ENCODE measurements around the gene PADI4. TPM values are rescaled to one million over a fixed set of nuclear protein-coding genes. Genes with fewer than 3 reads are reported as not detected.
"Not testable (repeated sequence)": the region's sequence is repeated elsewhere in the genome, so short reads cannot be mapped to it uniquely, and the experiment has no call there.

PADI4 gene
- total RNA-seq, 1 donor from 2014 or later, result 1.0 TPM

- H3K4me3 ChIP-seq (ENCODE audit: low read length in 3 of 3), result no peak overlapping the region
- peaks cover 28 to 46% (median 41%) of the 10 kb centered on the region in 3 donors for H3K27me3 ChIP-seq (ENCODE audit: control insufficient read depth in 3 of 3, insufficient read depth in 3 of 3, low read length in 3 of 3)
- H3K9me3 ChIP-seq (ENCODE audit: control insufficient read depth in 3 of 3, low read length in 3 of 3), result no peaks in the 10 kb centered on the region
- H3K4me1 ChIP-seq (ENCODE audit: control insufficient read depth in 3 of 3, insufficient read depth in 3 of 3, low read length in 3 of 3), result no peaks in the 10 kb centered on the region
- no peak overlapping the region for H3K9ac ChIP-seq (ENCODE audit: low read depth in 1 of 3, low read length in 3 of 3)
- no peaks in the 10 kb centered on the region for H3K36me3 ChIP-seq (ENCODE audit: control insufficient read depth in 3 of 3, insufficient read depth in 3 of 3, low read length in 3 of 3)
- H3K27ac ChIP-seq (ENCODE audit: low read depth, low read length), result no peak overlapping the region
Observed at GRCh38 chr1:17309426-17310067, 1.6 kb downstream of the PADI4 start.

DNA sequence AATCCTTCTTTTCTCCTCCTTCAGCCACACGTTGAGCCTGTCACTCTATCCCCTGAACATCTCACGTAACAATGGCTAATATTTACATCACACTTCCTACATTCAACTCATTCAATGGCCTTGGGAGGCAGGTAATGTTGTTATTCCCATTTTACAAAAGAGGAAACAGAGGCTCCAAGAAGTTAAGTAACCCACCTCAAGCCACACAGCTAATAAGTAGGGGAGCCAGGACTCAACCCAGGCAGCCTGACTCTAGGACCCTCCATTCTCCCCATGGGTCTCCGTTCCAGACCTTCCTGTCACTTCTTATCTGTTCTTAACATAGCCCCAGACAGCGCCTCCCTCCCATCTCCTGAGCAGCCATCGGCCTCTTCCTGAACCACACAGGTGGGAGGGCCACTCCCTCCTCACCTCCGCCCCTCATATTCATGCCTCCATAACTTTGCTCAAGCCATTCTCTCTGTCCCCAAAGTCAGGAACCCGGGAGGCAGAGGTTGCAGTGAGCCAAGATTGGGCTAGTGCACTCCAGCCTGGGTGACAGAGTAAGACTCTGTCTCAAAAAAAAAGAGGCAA is 2.2 kb downstream of the PADI4 start:
- Histone ChIP-seq H3K36me3 (ENCODE audit: control insufficient read depth in 3 of 3, insufficient read depth in 3 of 3, low read length in 3 of 3) (no peaks in the 10 kb centered on the region), H3K9ac (ENCODE audit: low read depth in 1 of 3, low read length in 3 of 3) (no peak overlapping the region), H3K27me3 (ENCODE audit: control insufficient read depth in 3 of 3, insufficient read depth in 3 of 3, low read length in 3 of 3) (peaks cover 33 to 52% (median 47%) of the 10 kb centered on the region in 3 donors), H3K27ac (ENCODE audit: low read depth, low read length) (no peak overlapping the region), H3K4me3 (ENCODE audit: low read length in 3 of 3) (no peak overlapping the region), H3K4me1 (ENCODE audit: control insufficient read depth in 3 of 3, insufficient read depth in 3 of 3, low read length in 3 of 3) (no peaks in the 10 kb centered on the region), H3K9me3 (ENCODE audit: control insufficient read depth in 3 of 3, low read length in 3 of 3) (no peaks in the 10 kb centered on the region)

- H3K27me3 ChIP-seq (ENCODE audit: control insufficient read depth in 3 of 3, insufficient read depth in 3 of 3, low read length in 3 of 3), result peaks cover 26 to 38% (median 37%) of the 10 kb centered on the region in 3 donors
- H3K9ac ChIP-seq (ENCODE audit: low read depth in 1 of 3, low read length in 3 of 3), result no peak overlapping the region
- H3K27ac ChIP-seq (ENCODE audit: low read depth, low read length), result no peak overlapping the region
- no peak overlapping the region for H3K4me3 ChIP-seq (ENCODE audit: low read length in 3 of 3)
- no peaks in the 10 kb centered on the region for H3K4me1 ChIP-seq (ENCODE audit: control insufficient read depth in 3 of 3, insufficient read depth in 3 of 3, low read length in 3 of 3)
- no peaks in the 10 kb centered on the region for H3K36me3 ChIP-seq (ENCODE audit: control insufficient read depth in 3 of 3, insufficient read depth in 3 of 3, low read length in 3 of 3)
- no peaks in the 10 kb centered on the region for H3K9me3 ChIP-seq (ENCODE audit: control insufficient read depth in 3 of 3, low read length in 3 of 3)
Observed at GRCh38 chr1:17313530-17314309, 5.7 kb downstream of the PADI4 start.

- no peaks in the 10 kb centered on the region for H3K4me1 ChIP-seq (ENCODE audit: control insufficient read depth in 3 of 3, insufficient read depth in 3 of 3, low read length in 3 of 3)
- H3K4me3 ChIP-seq (ENCODE audit: low read length in 3 of 3), result no peak overlapping the region
- H3K27ac ChIP-seq (ENCODE audit: low read depth, low read length), result no peak overlapping the region
- peaks cover 21 to 34% (median 33%) of the 10 kb centered on the region in 3 donors for H3K27me3 ChIP-seq (ENCODE audit: control insufficient read depth in 3 of 3, insufficient read depth in 3 of 3, low read length in 3 of 3)
- no peak overlapping the region for H3K9ac ChIP-seq (ENCODE audit: low read depth in 1 of 3, low read length in 3 of 3)
- H3K9me3 ChIP-seq (ENCODE audit: control insufficient read depth in 3 of 3, low read length in 3 of 3), result no peaks in the 10 kb centered on the region
- H3K36me3 ChIP-seq (ENCODE audit: control insufficient read depth in 3 of 3, insufficient read depth in 3 of 3, low read length in 3 of 3), result no peaks in the 10 kb centered on the region
Observed at GRCh38 chr1:17314491-17314971, 6.5 kb downstream of the PADI4 start.

DNA sequence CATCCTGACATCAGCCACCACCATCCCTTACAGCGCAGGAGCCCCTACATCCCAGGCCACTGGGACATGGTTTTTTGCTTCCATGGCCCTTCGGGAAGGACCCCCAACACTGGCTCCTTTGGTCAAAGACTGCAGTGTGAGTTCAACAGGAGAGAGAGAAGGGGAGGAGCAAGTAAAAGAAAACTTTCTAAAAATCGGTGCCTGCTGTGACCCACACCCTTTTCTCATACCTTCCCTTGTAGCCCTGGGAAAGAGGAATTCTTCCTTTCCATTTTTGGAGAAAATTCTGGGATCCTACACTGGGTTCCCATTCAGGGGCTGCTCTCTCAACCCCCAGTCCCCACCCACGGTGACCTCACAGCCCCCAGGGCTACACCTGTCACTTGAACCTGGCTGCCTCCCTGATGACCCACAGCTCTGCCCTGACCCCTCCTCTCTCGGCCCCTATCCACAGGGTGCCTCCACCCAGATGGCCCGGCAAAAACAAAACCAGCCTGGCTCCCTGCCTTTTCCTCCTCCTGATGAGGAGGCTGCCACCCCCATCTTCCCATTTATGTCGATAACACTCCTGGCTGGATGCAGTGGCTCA is 7.6 kb downstream of the PADI4 start:
- Histone ChIP-seq H3K4me1 (ENCODE audit: control insufficient read depth in 3 of 3, insufficient read depth in 3 of 3, low read length in 3 of 3) (no peaks in the 10 kb centered on the region), H3K27me3 (ENCODE audit: control insufficient read depth in 3 of 3, insufficient read depth in 3 of 3, low read length in 3 of 3) (peaks cover 11 to 24% (median 24%) of the 10 kb centered on the region in 3 donors), H3K9ac (ENCODE audit: low read depth in 1 of 3, low read length in 3 of 3) (no peak overlapping the region), H3K4me3 (ENCODE audit: low read length in 3 of 3) (no peak overlapping the region), H3K36me3 (ENCODE audit: control insufficient read depth in 3 of 3, insufficient read depth in 3 of 3, low read length in 3 of 3) (no peaks in the 10 kb centered on the region), H3K27ac (ENCODE audit: low read depth, low read length) (no peak overlapping the region), H3K9me3 (ENCODE audit: control insufficient read depth in 3 of 3, low read length in 3 of 3) (peaks cover 0 to 2% (median 0%) of the 10 kb centered on the region in 3 donors)

DNA sequence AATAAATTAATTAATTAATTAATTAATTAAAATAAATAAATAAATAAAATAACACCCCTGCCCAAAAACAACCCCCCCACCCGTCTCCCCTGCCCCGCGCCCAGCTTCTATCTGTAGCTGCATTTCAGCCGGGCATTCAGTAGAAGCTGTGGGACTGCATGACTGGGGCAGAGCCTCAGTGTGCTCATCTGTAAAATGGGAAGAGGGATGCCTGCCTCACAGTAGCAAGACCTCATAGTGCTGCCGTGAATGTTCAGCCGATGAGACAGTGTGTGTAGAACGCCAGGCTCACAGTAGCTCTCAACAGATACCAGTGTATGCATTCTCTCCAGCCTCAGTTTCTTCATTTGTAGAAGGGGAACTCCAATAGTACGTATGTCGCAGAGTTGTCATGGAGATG is 8.7 kb downstream of the PADI4 start:
- peaks cover 11 to 24% (median 23%) of the 10 kb centered on the region in 3 donors for H3K27me3 ChIP-seq (ENCODE audit: control insufficient read depth in 3 of 3, insufficient read depth in 3 of 3, low read length in 3 of 3)
- peaks cover 0 to 2% (median 0%) of the 10 kb centered on the region in 3 donors for H3K9me3 ChIP-seq (ENCODE audit: control insufficient read depth in 3 of 3, low read length in 3 of 3)
- no peak overlapping the region for H3K9ac ChIP-seq (ENCODE audit: low read depth in 1 of 3, low read length in 3 of 3)
- no peaks in the 10 kb centered on the region for H3K36me3 ChIP-seq (ENCODE audit: control insufficient read depth in 3 of 3, insufficient read depth in 3 of 3, low read length in 3 of 3)
- H3K4me3 ChIP-seq (ENCODE audit: low read length in 3 of 3), result no peak overlapping the region
- no peak overlapping the region for H3K27ac ChIP-seq (ENCODE audit: low read depth, low read length)
- no peaks in the 10 kb centered on the region for H3K4me1 ChIP-seq (ENCODE audit: control insufficient read depth in 3 of 3, insufficient read depth in 3 of 3, low read length in 3 of 3)

- Histone ChIP-seq H3K9ac (ENCODE audit: low read depth in 1 of 3, low read length in 3 of 3) (no peak overlapping the region), H3K4me3 (ENCODE audit: low read length in 3 of 3) (no peak overlapping the region), H3K4me1 (ENCODE audit: control insufficient read depth in 3 of 3, insufficient read depth in 3 of 3, low read length in 3 of 3) (no peaks in the 10 kb centered on the region), H3K36me3 (ENCODE audit: control insufficient read depth in 3 of 3, insufficient read depth in 3 of 3, low read length in 3 of 3) (no peaks in the 10 kb centered on the region), H3K27ac (ENCODE audit: low read depth, low read length) (no peak overlapping the region), H3K27me3 (ENCODE audit: control insufficient read depth in 3 of 3, insufficient read depth in 3 of 3, low read length in 3 of 3) (peaks cover 11 to 24% (median 18%) of the 10 kb centered on the region in 3 donors), H3K9me3 (ENCODE audit: control insufficient read depth in 3 of 3, low read length in 3 of 3) (peaks cover 0 to 2% (median 0%) of the 10 kb centered on the region in 3 donors)
Observed at GRCh38 chr1:17318262-17318661, 10.3 kb downstream of the PADI4 start.

- H3K4me3 ChIP-seq (ENCODE audit: low read length in 3 of 3), result no peak overlapping the region
- no peak overlapping the region for H3K9ac ChIP-seq (ENCODE audit: low read depth in 1 of 3, low read length in 3 of 3)
- no peaks in the 10 kb centered on the region for H3K36me3 ChIP-seq (ENCODE audit: control insufficient read depth in 3 of 3, insufficient read depth in 3 of 3, low read length in 3 of 3)
- no peaks in the 10 kb centered on the region for H3K4me1 ChIP-seq (ENCODE audit: control insufficient read depth in 3 of 3, insufficient read depth in 3 of 3, low read length in 3 of 3)
- H3K27ac ChIP-seq (ENCODE audit: low read depth, low read length), result no peak overlapping the region
- H3K9me3 ChIP-seq (ENCODE audit: control insufficient read depth in 3 of 3, low read length in 3 of 3), result peaks cover 0 to 2% (median 0%) of the 10 kb centered on the region in 3 donors
- H3K27me3 ChIP-seq (ENCODE audit: control insufficient read depth in 3 of 3, insufficient read depth in 3 of 3, low read length in 3 of 3), result peaks cover 3 to 12% (median 11%) of the 10 kb centered on the region in 3 donors
Observed at GRCh38 chr1:17319561-17320350, 11.8 kb downstream of the PADI4 start.

- H3K36me3 ChIP-seq (ENCODE audit: control insufficient read depth in 3 of 3, insufficient read depth in 3 of 3, low read length in 3 of 3); H3K9me3 ChIP-seq (ENCODE audit: control insufficient read depth in 3 of 3, low read length in 3 of 3); H3K4me1 ChIP-seq (ENCODE audit: control insufficient read depth in 3 of 3, insufficient read depth in 3 of 3, low read length in 3 of 3); H3K9ac ChIP-seq (ENCODE audit: low read depth in 1 of 3, low read length in 3 of 3); H3K27me3 ChIP-seq (ENCODE audit: control insufficient read depth in 3 of 3, insufficient read depth in 3 of 3, low read length in 3 of 3); H3K27ac ChIP-seq (ENCODE audit: low read depth, low read length); H3K4me3 ChIP-seq (ENCODE audit: low read length in 3 of 3): not testable (repeated sequence)
Observed at GRCh38 chr1:17321857-17322390, 13.9 kb downstream of the PADI4 start.
